M059J (cell line): ENCODE measurements around the gene SCUBE1. TPM values are rescaled to one million over a fixed set of nuclear protein-coding genes. Genes with fewer than 3 reads are reported as not detected.

Source experiments
- DNase-seq: peaks from one replicate; pipeline ENCODE4 v3.0.0-alpha.2; 2012; ENCODE audit warnings: low read depth
- total RNA-seq: library from RNA; depleted of rRNA; stranded (reverse); fragments of >200 nt; shearing (Covaris generic); gene quantifications from 2 replicates; pipeline ENCODE4 v1.2.3, GENCODE V29; 2014

SCUBE1 gene
- total RNA-seq, 1 experiment from 2014 or later: 17.4 TPM

DNA sequence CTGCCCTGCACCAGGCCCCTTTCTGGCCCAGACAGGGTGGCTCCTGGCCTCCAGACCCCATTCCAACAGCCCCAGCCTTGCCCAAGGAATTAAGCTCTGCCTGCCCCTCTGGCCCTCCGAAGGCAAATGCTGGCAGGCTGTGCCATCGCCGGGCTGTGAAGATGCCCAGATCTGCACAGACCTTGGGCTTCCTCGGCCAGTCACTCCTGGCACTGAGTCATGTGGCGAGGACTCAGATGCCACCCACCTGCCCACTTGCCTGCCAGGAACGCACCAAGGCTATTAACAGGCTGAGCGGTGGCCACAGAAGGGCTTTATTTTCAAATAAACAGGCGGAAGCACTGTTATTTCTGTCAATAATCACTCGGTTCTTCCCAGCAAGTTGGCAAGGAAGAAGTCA is 105.9 kb downstream of the SCUBE1 start:
- no peak for DNase-seq

DNA sequence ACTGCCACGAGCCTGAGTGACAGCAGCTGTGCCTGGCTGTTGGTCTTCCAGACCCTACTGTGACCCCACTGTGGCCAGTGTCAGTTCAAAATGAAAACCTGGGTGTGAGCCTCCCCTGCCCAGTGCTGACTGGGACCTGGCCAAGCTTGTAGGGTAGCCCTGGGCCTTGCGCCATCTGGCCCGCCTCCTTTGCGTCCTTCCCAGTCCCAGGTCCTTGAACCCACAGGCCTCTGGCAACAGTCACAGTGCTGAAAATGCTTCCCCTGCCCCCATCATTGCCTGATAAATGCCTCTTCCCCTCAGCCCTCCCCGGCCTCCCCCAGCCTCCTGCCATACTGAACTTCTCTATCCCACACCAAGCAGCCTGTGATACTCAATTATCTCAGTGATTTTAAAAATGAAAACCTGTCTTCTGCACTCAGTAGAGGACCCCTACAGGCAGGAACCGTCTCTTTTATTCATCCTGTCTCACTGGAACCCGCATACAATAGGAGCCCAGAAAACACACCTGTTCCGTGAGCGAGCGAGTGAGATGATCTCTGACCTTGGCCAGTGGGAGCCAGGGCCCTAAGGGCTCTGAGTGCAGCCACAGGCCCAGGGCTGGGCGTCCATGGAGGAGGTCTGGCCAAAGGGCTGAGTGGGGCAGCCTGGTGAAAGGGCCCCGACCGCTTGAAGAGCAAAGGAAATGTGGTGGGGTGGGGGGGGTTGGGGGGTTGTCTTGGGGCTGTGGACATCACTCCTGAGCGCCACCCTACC is 106.6 kb downstream of the SCUBE1 start:
- DNase-seq: no peak

DNA sequence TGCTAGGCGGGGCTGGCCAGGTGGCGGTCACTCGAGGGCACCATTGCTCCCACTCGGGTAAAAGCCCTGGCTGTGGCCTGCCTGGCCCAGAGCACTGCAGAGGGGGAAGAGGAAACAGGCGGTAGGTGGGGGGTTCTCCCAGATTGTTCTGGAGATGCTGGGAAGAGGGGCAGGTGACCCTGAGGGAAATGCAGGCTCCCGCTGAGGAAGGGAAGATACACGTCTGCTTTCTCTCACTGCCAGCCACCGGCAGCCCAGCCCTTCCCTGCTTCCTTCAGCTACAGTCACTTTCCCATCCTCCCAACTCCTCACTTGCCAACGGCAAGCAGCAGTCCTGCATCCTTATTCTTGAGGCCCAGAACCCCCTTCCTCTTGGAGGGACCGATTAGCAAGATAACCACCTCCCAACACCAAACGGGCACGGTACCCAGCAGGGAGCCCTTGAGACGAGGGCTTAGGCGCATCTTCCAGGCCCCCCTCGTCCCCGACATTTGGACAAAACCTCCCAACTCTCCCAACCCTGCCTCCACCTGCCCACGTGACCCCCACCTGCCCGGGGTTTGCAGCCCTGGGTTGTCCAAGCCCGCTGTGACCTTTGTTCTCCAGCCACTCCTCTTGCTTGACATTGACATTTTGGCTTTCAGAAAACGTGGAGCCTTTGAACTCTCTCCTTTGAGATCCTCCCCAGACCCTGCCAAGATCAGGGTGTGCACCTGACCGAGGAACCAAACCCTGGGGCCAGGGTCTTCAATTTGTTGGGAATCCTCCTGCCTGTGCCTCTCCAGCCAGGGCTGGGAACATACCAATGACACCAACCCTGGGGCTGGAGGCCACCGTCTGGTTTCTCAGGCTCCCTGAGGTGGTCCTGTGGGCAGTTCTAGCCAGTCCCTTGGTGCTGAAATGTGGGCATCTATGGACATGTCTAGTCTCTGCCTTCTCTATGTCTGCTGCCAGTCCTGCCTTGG is 107.4 kb downstream of the SCUBE1 start:
- DNase-seq: no peak

DNA sequence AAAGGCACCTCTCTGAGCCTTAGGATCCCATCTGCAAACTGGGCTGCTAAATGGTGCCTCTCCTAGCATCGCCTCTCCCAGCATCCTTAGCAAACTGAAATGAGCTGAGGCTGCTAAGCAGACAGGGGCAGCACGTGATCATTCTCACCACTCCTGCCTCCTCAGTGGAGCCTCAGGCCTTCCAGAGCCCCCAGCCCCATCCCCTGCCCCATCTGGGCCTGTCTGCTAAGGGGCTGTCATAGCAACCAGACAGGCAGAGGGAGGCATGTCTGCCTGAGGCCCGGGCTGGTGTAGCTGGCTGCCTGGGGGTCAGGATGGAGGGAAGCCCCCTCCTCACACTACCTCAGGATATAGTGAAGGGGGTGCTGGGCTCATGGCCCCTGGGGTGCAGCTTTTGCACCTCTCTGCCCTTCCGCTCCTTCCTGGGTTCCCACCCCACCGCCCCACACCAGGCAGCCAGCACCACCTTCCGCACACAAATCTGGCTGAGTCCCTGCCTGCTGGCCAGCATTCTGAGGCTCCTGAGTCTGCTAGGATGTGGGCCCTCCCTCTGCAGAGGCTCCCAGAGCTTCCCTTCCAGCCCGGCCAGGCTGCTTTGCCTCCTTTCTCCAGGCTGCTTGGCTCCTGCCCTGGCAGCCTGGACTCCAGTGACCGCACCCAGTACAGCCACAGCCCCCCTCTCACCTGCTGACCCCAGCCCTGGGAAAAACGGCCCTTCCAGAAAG is 108.7 kb downstream of the SCUBE1 start:
- no peak for DNase-seq

DNA sequence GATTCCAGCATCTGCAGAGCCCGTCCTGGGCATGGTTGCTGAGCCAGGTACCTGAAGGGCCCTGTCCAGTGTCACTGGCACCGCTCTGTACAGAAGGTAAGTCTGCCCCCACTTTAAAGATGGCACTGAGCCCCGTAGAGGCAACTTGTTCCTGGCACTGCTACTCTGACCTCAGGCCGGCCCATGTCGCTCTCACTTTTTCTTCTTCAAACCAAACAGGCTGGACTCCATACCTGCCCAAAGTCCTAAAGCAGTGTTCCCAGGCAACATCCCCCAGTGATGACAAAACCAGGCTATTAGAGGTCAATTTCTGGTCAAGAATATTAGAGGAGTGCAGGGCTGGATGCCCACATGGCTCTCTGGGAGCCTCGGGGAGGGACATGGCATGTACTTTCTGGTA is 109.6 kb downstream of the SCUBE1 start:
- DNase-seq: no peak

DNA sequence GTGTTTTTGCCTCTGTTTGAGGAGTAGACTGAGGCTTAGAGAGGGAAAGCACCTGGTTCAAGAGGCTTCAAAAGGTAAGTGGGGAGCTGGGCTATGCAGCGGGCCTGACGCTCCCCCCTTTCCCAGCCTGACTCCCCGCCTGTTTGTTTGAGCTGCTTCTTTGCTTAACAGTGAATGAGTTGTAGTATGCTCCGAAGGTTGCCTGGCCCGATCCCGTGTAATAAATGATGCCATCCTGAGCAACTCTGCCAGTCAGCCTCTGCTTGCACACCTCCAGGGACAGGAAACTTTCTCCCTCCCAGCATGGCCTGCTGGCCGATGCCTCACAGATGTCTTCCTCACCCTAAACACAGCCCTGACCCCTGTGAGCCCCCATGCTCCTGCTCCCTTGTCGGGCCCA is 110.7 kb downstream of the SCUBE1 start:
- DNase-seq: no peak

DNA sequence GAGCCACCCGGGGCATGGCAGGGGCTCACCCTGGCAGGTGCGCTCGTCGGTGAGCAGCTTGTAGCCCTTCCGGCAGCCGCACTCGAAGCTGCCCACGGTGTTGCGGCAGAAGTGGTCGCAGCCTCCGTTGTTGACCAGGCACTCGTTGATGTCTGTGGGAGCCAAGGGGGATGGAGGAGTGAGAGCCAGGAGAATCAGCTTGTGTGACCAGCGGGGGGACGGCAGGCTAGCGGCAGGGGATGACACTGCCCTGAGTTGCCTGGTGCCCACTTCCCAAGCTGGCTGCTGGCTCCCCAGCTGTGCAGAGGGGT is 111.5 kb downstream of the SCUBE1 start:
- no peak for DNase-seq

DNA sequence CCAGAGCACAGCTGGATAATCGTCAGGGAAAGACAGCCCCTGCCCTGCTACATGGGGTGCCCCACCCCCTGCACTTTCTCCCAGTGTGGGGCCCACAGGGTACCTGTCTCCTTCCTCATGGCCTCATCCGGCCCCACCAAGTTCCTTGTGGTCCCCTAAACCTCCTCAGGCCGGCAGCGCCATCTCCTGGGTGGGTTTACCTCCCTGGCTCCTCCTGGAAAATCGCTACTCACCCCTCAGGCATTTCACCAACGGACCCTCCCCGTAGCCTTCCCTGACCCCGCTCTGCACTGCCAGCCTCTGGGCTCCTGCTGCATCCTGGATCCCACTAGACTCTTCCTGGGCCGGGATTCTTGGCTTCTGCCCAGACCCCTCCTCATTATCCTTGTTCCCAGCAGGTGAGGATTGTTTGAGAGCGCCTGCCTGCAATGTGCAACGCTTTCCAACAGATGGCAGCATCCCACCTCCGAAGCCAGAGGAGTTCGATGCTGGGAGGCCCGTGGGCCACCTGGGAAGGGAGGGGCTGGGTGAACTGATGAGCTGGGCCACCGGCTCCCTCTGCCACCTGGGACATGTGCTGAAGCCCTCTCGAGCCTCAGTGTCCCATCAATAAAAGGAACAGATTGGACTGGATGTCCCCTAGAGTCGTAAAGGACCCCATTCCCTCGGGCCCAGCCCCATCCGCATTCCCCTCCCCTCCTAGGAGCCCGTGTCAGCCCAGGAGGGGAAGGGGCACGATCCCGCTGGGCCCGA is 112.0 kb downstream of the SCUBE1 start:
- DNase-seq: peak; percentile 45

DNA sequence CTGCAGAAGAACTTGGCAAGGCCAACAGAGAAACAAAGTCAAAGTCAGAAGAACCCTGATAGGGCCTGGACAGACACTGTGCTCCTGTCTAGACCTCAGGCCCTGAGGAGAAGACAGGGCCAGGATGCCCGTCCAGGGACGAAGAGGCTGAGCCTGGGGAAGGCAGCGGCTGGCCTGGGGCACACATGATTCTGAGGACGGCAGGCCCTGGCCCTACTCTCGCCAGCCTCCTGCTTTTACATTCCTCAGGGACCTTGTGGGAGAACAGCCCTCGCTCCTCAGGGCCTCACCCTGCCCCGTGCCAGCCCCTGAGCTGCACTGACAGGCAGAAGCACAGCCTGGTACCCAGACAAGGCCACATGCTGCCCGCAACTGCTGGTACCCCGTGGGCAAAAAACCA is 112.6 kb downstream of the SCUBE1 start:
- DNase-seq: no peak

DNA sequence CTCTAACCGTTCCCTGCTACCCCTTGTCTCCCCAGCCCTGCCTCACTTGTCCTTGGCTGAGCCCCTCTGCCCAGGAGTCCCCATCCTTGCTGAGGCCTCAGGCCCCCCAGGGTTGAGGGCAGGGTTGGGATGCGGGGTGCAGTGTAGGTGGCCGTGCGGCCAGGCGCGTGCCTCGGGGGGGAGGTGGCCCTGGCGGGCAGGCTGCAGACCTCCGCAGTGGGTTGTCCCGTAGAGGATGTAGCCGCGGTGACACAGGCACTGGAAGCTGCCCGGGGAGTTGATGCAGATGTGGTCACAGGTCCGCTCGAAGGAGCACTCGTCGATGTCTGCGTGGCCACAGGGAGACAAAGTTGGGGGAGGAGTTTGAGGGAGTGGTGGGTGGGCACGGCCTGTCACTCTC is 114.3 kb downstream of the SCUBE1 start:
- no peak for DNase-seq

DNA sequence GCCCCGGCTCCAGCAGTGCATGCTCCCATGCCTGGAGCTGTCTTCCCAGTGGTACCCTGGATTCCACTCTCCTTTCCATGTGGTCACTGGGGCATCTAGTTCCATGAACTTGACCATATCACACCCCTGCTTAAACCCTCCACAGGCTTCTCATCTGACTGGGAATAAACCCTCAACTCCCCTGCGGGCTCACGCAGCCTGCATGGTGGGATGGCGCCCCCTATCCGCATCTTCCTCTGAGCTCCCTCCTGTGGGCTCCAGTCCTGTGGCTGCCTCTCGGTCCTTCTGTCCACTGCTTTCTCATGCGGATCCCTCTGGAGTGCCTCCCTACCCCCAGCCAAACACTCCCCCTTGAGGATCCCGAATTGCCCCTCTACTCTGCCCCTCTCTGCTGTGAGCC is 114.8 kb downstream of the SCUBE1 start:
- DNase-seq: peak; percentile 22

DNA sequence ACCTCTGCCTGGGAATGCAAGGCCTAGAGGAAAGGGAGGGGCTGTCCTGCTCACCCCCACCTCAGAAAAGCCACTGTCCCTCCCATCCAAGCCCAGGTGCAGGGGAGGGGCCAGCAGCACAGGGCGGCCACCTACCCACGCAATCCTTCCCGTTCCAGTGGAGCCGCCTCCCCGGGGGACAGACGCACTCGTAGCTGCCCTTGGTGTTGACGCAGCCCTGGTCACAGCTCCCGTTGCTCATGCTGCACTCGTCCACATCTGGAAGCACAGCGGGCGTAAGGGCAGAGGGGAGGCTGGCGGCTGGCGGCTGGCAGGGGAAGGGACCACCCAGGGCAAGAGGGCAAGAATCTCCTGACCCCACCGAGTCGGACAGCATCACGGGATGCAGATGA is 115.9 kb downstream of the SCUBE1 start:
- no peak for DNase-seq

DNA sequence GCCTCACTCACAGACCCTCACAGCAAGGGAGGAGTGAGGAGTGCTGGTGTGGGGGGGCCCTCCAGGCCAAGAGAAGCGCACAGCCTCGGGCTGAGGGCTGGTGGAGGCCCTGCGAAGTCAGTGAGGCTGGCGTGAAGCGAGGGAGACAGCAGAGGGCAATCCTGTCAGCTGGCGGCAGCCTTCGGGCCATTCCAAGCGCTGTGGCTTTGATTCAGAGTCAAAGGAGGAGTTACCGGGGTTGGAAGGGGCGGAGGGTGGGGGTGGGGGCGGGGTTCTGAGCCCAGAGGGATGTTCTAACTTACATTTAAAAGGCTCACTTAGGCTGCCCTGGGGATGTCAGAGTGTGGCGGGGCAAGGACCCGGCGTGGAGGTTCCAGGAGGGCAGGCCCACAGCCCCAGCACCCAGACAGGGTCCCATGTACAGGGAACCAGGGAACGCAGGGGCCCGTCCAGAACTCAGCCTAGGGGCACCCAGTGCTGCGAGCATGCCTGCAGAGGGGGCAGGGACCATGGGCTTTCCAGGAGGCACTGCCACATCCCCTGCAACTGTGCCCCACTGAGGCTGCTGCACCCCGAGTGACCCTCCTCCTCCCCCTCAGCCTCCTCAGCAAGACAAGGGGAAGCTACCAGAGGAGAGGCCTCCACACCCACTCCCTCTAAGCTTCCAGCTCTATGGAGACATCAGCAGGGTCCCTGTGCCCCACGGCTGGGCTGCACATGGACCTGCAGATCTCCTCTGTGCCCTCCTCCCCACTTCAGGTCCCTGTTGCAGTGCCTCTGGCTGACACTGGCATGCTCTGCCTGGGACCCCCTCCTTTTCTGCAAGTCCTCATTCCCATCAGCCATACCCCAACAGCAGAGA is 116.6 kb downstream of the SCUBE1 start:
- no peak for DNase-seq

DNA sequence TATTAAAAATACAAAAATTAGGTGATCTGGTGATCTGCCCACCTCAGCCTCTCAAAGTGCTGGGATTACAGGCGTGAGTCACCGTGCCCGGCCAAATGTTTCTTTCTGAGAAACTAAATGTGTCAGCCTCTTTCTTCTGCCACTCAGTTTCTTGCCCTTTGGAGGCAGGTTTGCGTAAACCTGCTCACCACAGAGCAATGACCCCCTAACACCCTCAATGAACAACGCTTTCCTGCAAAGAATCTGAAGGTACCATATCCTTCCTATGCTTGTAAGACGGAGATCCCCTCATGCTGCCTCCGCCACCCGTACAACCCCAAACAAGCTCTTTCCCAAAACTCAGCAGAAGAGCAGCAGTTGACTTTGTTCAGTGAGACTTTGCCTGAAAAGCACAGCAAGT is 117.6 kb downstream of the SCUBE1 start:
- peak; percentile 19 for DNase-seq

DNA sequence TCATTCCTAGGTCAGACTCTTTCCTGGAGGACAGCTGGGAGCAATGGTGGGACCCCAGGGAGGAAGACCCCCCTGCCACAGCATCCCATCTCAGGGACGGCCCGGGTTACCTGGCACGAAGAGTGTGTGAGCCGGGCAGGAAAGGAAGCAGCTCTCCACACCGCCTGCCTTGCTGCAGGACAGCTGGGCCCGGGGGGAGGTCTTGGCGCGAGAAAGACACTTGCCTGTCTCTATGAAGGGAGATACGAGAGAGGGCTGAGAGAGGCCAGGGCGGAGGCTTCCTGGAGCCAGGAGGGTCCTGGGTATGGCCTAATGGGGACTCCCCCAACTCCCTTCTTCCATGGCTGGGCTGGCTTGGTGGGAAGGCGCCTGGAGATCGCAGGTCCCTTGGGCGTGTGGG is 120.2 kb downstream of the SCUBE1 start:
- DNase-seq: no peak

DNA sequence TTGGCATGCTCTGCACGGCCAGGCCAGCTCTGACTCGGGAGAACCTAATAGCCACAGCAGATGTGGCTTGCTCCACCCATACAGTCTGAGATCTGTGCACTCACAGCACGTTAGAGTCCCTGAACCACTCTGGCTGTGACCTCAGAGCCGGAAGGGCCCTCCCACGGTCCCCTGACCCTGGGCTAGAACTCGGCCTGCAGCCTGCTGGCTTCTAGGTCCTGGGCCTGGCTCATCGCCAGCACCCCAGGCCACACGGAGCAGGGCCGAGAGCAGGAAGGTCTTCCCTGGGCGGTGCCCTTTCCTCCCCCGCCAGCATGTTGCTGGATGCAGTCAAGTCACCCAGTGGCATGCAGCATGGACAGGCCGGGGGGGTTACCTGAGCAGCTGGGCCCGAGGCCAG is 120.9 kb downstream of the SCUBE1 start:
- DNase-seq: no peak

DNA sequence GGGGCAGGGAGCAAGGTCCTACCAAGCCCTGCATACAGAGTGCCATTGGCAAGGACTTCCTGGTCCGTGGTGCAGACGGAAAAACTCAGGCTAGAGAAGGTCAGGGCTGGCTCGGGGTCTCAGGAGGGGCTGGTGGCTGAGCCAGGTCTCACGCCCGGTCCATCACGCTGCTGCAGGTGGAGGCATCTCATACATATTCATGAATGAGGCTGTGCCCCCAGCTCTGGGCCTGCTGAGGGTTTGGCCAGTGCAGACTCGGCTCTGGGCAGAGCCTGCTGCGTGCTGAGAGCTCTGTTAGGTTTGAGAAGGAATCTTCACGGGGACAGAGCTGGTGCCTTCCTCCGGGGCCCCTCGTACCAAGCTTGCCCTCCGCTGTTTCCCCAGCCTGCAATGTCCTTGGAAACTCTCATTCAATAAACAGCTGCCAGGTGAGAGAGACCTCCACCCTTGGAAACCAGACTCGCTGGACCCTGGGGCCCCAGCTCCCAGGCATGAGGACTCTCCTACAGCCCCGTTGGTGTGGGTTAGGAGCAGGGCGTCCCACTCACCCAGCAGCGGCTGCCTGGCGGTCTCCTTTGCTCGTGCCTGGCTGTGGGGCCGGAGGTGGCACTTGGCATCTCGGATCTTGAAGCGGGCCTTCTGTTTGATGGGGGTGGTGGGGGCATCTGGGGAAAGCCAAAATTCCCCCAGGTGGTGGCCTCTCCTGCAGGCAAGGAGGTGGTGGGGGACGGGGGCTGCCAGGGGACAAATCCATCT is 122.4 kb downstream of the SCUBE1 start:
- DNase-seq: no peak

DNA sequence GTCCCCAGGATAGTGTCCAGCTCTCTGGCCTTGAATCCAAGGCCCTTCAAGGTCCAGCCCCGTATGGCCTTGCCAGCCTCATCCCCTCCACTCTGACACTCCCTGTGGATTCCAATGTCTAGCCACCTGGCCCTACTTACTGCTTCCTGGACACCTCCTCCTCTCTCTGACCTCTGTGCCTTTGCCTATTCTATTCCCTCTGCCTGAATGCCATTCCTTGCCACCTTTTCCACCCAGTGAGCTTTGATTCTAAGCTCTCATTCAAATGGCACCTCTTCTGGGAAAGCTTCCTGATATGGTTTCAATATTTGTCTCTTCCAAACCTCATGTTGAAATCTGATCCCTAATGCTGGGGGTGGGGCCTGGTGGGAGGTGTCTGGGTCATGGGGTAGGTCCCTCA is 124.4 kb downstream of the SCUBE1 start:
- DNase-seq: no peak

DNA sequence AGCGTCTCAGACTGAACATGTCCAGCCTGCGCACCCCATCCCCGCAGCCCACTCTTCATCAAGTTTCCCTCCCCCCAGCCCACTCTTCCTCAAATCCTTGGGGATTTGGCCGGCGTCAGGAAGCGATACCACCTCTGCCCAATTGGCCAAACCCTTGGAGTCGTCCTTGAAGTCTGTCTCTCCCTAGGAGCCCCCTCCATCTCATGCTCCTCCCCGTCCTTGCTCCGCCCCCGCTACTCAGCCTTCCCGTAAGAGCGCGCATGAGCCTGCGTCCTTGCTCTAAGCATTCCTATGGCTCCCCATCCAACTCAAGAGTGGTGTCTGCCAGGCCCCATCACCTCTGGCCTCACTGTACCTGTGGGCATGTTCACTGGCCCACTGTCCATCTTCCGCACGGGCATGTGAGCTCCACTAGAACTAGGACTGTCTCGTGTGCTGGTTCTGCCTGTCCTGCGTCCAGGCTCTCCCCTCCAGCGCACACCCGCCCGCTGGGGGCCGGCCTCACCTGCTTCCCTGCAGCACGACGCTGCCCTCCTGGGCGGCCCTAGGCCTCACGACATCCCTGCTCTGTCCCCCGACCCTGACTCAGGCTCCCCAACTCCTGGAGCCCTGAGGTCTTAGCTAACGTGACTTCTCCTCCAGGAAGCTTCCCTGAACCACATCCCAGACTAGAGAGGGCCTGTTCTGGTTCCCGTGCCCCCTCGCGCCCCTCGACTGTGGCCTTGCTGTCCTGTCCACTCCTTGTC is 125.7 kb downstream of the SCUBE1 start:
- no peak for DNase-seq
